G401.6 (cell line): ENCODE measurements around the gene FAM135A.
"Not testable (repeated sequence)": the region's sequence is repeated elsewhere in the genome, so short reads cannot be mapped to it uniquely, and the experiment has no call there.

Source experiments
- FAIRE-seq: peaks from 2 replicates; lab custom pipeline; 2012; peaks lifted over from hg19 to GRCh38; lab: Jason Lieb, UNC

FAM135A gene

DNA sequence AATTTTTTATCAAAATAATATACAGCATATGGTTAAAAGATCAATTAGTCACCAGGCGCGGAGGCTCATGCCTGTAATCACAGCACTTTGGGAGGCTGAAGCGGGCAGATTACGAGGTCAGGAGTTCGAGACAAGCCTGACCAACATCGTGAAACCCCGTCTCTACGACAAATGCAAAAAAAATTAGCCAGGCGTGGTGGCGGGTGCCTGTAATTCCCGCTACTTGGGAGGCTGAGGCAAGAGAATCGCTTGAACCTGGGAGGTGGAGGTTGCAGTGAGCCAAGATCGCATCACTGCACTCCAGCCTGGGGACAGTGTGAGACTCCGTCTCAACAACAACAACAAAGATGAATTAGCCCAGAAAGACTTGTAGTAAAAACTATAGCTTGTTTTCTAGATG lies 46.4 kb downstream of the FAM135A start:
- not testable (repeated sequence) for FAIRE-seq

DNA sequence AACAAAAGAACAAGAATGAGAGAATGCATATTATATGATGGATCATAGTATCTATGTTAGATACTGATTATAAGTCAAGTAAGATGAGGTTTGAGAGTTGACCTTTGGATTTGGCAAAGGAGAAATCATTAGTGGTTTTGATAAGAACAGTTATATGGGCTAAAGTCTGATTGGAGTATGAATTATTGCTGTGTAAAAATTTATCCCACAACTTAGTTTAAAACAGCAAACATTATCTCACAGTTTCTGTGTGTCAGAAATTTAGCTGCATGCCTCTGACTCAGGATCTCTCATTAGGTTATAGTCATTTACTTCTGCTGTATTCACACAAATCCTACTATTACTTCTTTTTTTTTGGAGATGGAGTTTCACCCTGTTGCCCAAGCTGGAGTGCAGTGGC lies 56.7 kb downstream of the FAM135A start:
- FAIRE-seq: no peak

DNA sequence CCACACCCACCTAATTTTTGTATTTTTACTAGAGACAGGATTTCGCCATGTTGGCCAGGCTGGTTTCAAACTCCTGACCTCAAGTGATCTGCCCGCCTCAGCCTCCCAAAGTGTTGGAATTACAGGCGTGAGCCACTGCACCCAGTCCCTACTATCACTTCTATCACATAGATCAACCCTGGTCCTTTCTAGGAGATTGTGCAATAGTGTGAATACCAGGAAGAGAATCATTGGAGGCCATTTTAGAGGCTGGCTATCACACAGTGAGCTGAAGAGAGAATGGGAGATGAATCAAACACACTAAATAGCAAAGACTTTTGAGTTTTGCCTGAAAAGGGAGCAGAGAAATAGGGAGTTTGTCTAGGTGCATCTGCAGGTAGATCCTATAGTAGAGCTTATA lies 57.2 kb downstream of the FAM135A start:
- FAIRE-seq: not testable (repeated sequence)

DNA sequence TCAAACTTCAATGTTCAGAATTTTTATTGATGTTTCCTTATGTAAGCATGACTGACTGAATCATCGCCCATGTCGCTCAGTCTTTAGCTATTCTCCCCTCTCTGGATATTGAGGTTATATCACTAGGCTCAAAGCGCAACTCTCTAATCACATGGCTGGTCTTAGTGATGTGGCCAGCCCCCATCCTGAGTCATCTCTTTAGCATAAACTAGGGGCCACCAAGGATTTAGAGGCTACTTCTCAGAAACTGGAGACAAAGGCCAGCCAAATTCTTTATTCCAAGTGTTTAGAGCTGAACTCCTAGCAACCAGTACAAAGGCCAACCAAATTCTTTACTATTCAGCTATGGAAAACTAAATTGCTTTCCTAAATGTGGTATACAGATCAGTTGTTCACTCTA lies 61.4 kb downstream of the FAM135A start:
- FAIRE-seq: no peak

DNA sequence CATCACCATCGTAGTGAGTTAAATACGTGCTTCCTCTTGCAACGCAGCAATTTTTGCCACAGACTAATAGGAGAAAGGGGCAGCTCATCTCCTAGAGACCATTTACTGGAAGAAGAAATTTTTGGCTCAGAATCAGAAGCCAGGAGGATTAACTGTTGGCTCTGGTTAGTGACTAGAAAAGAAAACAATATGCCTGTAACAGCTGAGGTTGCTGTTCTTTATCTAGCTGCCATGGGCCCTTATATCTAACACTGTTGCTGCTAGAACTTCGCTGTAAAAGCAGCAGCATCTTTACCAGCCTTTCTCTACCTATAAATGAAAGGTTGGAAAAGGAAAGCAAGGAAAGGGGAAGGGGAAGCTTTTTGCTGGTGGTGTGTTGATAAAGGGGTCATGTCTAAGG lies 65.9 kb downstream of the FAM135A start:
- FAIRE-seq: no peak

DNA sequence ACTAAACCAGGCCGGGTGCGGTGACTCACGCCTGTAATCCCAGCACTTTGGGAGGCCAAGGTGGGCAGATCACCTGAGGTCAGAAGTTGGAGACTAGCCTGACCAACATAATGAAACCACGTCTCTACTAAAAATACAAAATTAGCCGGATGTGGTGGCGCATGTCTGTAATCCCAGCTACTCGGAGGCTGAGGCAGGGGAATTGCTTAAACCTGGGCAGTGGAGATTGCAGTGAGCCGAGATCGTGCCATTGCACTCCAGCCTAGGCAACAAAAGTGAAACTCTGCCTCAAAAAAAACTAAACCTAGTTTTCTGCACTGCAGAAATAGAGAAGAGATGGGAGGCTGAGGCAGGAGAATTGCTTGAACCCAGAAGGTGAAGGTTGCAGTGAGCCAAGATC lies 73.3 kb downstream of the FAM135A start:
- FAIRE-seq: not testable (repeated sequence)

DNA sequence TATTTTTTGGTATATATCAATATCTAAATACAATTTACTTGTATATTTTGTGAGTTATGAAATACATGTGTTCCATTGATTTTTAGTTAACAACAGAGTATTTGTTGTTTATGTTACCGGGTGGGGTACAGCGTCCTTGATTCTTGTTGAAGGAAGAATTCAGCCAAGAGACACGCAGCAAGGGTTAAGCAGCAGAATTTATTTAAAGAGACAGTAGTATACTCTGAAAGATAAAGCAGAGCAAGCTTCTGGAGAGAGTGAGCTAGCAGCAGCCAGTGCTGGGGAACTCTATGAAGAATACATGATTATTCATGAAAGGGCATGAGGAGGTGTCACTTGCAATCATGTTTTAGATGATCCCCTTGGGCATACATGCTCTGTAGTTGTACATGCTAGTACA lies 76.1 kb downstream of the FAM135A start:
- no peak for FAIRE-seq

DNA sequence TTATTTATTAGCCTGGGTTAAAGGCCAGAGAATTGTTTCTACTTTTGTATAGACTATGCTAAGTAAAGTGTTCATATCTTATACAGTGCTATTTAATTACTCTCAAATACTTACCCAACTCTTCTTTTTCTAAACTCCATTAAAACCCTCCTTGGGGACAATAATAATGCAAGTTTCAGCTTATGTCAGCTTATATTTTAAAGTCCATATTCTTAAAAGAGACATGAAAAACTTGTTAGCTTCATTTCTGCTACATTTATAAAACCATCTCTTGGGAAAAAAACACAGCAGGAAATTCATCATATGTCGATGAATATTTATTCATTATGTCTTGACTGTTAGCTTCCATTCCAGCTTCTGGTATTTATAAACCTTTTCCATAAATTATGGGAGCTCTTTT lies 81.5 kb downstream of the FAM135A start:
- FAIRE-seq: no peak

DNA sequence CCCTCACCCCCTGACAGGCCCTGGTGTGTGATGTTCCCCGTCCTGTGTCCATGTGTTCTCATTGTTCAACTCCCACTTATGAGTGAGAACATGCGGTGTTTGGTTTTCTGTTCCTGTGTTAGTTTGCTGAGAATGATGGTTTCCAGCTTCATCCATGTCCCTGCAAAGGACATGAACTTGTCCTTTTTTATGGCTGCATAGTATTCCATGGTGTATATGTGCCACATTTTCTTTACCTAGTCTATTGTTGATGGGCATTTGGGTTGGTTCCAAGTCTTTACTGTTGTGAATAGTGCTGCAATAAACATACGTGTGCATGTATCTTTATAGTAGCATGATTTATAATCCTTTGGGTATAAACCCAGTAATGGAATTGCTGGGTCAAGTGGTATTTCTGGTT lies 82.5 kb downstream of the FAM135A start:
- not testable (repeated sequence) for FAIRE-seq

DNA sequence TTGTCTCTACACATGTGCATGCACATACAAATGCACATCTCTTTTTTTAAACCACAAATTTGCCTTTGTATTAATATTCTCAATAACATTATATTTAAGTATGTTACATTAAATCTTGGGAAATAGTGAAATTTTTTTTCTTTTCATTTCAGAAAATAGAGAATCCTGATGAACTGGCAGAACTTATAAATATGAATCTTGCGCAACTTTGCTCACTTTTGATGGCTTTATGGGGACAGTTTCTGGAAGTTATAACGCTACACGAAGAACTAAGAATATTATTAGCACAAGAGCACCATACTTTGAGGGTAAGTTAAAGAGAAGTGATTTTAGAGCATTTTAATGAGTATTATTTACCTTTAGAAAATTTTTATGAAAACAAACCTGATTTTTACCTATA lies 89.2 kb downstream of the FAM135A start:
- no peak for FAIRE-seq

DNA sequence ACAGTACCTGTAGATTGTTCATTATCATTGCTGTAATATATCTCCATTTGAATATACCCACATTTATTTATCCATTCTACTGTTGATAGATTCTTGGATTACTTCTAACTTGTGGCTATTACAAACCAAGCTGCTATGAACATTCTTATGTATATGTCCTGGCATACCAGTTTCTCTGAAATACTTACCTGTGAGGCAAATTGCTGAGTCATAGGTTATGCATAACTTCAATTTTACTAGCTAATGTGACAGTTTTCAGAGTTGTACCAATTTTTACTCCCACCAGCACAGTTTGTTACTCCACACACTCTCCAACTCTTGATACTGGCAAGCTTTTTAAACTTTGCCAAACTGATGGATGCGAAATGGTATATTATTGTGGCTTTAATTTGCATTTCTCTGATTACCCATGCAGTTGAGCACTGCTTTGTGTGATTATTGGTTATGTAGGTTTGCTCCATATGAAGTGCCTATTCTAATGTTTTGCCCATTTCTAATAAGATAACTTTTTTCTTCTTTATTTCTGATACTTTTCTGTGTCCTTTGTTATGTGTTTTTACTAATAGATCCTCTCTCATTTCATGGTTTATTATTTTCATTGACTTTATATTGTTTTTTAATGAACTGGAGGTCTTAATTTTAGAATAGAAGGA lies 90.6 kb downstream of the FAM135A start:
- no peak for FAIRE-seq

DNA sequence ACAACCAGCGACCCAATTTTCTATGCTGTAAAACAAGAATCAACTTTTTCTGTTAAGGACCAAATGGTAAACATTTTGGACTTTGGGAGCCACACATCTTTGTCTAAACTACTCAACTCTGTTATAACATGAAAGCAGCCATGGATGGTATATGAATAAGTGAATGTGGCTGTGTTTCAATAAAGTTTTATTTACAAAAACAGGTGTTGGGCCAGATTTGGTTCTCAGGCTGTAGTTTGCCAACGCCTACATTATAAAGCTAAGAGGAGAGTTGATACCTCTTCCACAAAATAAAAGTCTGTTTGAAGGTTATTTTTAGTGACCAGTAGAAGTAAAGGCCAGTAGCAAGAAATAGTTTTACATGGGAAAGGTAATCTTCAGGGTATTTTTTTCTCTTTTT lies 93.0 kb downstream of the FAM135A start:
- FAIRE-seq: no peak

DNA sequence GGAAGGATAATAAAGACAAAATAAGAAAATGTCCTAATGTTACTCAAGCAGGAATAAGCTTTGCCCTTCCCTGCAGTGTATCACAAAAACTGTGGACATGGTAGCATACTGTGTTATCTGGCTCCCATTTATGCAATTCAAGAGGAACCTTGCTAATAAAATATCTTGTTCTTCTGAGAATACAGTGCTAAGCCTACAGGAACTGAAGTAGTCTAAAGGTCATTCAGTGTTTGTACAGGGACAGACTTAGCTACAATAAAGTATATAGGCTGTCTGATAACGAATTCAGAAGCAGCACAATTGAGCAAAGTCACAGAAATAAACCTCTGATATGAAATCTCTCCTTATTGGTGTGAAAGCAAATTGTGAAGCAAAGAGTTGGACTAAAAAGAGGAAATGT lies 93.9 kb downstream of the FAM135A start:
- FAIRE-seq: no peak

DNA sequence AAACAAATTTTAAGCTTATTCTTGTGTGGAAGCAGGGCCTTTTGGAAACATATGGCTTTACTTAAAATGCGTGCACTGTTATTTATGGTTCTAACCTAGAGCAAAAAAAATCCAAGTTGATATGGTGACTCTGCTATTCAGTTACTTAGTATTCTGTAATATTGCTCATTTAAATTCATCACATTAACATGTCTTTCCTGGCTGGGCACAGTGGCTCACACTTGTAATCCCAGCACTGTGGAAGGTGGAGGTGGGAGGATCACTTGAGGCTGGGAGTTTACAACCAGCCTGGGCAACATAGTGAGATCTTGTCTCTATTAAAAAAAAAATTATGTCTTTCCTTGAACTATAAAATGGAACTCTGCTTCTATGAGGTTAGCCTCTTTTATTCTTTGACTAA lies 95.6 kb downstream of the FAM135A start:
- no peak for FAIRE-seq

DNA sequence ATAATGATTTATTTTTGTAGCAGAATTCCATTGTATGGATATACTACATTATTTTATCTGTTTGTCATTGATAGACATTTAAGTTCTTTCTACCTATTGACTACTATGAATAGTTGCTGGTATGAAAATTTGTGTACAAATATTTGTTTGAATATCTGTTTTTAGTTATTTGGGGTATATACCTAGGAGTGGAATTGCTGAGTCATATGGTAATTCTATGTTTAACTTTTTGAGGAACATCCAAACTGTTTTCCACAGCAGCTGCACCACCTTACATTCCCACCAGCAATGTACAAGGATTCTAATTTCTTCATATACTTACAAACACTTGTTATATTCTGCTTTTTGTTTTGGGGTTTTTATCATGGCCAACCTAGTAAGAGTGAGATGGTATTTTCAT lies 97.3 kb downstream of the FAM135A start:
- FAIRE-seq: no peak

DNA sequence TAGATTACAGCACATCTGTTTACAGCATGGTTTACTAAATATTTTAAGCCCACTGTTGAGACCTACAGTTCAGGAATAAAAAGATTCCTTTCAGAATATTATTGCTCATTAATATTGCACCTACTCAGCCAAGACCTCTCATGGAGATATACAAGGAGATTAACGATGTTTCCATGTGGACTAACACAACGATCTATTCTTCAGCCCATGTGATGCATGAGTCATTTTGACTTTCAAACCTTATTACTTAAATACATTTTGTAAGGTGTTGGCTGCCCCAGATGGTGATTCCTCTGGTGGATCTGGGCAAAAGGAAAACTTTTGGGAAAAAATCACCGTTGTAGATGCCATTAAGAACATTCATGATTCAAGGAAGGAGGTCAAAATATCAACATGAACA lies 105.4 kb downstream of the FAM135A start:
- no peak for FAIRE-seq

DNA sequence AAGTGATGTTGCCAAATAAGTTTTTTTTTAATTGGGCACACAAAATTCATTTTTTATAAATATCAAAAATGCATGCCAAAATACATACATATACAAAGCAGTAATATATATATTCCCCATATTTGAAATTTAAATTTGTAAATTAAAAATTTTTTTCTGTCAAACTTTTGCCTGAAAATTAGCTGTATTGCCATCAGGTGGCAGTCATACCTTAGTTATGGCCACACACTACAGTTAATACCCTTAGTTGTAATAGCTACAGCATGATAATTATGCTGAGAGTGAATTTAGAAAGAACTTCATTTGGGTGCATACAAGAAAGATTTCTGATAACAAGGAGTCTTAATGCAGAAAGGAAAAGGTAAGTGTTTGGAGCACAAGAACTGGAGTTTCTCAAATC lies 107.3 kb downstream of the FAM135A start:
- FAIRE-seq: peak; percentile 79

DNA sequence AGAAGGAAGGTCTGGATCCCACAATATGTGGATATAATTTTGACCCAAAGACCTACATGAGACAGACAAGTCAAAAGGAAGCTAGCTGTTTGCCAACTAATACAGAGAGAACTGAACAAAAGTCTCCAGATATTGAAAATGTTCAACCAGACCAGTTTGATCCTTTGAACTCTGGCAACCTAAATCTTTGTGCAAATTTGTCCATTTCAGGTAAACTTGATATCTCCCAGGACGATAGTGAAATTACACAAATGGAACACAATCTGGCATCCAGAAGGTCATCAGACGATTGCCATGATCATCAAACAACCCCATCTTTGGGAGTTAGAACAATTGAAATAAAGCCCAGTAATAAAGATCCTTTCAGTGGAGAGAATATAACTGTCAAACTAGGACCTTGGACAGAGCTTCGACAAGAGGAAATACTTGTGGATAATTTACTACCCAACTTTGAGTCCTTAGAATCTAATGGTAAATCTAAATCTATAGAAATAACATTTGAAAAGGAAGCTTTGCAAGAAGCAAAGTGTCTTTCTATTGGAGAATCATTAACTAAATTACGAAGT lies 111.5 kb downstream of the FAM135A start:
- FAIRE-seq: no peak

DNA sequence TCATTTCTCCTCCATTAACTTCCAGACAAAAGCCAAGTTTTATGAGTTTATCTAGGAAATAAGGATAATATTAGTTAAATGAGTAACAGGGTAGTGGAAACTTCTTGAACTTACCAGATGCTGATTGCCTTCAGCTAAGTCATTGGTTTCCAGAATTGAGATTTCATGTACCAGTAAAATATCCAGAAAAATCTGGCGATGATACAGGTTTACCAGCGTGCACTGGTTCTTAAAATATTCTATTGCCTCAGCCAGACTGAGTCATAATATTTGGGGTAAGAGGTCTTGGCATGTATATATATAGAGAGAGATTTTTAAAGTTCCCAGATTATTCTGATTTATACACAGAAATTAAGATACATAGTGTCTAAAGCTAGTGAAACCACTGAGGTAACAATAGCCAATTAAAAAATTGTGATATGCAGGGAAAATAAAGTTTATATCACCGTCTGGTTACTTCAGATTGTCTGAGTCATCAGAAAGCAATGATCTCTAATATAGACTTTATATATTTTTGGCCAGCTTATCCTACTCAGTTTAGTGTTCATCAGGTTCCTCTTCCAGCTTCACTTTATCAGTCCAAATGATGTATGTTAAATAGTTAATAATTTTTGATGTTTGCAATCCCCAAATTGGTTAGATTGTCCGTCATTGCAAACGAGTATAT lies 113.9 kb downstream of the FAM135A start:
- no peak for FAIRE-seq

DNA sequence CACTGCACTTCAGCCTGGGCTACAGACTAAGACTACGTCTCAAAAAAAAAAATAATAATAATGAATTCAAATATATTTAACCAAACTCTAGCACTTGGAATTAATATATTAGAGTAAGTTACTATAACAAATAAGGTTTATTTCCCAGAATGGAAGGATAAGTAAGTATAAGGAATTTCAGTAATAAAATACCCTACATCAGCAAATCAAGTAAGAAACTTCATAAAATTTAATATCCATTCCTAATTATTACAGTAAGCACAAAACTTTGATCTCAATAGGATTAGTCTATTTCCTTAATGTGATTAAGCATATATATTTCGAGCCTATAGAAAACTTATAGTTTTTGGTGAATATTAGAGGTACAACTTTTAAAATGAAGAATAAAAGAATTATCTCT lies 116.7 kb downstream of the FAM135A start:
- peak; percentile 71 for FAIRE-seq

DNA sequence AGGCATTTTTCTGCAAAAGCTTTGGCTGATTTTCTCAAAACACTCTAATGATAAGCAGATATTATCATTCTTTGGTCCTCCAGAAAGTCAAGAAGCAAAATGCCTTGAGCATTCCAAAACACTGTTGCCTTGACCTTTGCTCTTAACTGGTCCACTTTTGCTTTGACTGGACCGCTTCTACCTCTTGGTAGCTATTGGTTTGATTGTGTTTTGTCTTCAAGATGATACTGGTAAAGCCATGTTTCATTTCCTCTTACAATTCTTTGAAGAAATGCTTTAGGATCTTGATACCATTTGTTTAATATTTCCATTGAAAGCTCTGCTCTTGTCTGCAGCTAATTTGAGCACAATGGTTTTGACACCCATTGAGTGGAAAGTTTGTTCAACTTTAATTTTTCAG lies 117.8 kb downstream of the FAM135A start:
- FAIRE-seq: no peak

DNA sequence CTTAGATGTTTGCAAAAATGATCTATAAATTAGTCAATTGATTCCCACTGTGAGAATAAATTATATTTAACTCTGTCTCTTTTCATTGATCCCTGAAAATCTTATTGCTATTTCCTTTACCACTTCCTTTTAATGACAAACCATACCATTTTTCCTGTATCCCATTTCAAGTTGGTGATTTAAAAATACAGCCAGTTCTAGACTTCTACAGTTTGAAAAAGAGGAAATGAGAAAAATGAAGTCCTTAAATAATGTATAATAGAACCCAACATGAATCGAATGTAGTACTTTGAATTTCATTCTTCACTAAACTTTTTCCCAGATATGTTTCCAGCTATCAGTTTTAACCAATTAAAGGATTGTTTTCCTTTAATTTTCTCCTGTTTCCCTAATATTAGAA lies 124.0 kb downstream of the FAM135A start:
- FAIRE-seq: no peak

DNA sequence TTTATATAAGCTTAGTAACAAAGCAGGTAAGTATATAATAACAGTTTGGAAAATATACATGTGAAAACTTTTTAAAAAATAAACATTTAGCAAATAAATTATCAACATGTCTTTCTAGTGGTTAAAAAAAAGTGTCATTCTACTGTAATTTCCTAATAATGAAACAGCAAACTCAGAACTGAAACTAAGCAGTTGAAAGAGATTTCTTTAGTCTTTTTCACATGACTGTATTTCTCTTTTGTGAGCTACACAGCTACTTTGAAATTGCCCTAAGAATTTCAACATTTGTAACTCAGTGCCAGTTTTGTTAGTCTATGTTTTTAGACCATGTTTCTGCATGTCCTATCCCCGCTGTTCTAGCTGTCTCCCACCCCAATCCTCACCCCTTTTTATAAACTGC lies 125.1 kb downstream of the FAM135A start:
- FAIRE-seq: peak; percentile 66

DNA sequence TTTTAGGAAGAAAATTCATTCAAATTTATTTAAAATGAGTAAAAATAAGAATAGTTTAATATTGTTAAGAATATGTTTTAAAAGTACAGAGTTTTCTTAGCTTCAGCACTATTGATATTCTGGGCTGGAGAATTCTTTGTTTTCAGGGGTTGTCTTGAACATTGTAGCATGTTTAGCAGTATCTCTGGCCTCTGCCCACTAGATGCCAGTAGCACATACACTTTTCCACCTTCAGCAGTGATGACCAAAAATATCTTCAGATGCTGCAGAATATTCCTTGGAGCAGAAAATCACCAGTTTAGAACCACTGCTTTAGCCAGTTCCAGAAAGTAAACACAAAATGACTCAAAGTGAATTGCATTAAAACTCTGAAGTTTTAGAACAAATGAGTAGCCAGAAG lies 134.0 kb downstream of the FAM135A start:
- FAIRE-seq: peak; percentile 82
